Esophagus muscularis mucosa (tissue), 4 donors: ENCODE data around the gene PAFAH2. TPM values are rescaled to one million over a fixed set of nuclear protein-coding genes. Genes with fewer than 3 reads are reported as not detected.

Experiments used
- DNase-seq: peaks from one replicate; pipeline ENCODE4 v3.0.0-alpha.2; 2017; ENCODE audit errors: extremely low spot score
- H3K27ac ChIP-seq, 4 donors: fragments of 200-600 bp; sonication (generic); replicated peaks in 1 of 4; 1 replicate in 3 of 4; 2 replicates in 1 of 4; pipeline ENCODE4 v1.5.1; 2016 to 2019; ENCODE audit warnings: mild to moderate bottlenecking in 1 of 4
- H3K27me3 ChIP-seq, 4 donors: fragments of 200-600 bp; sonication (generic); one replicate each; pipeline versions ENCODE4 v1.5.1 to v1.6.0; 2016 to 2019
- H3K36me3 ChIP-seq, 4 donors: fragments of 200-600 bp; sonication (generic); one replicate each; pipeline ENCODE4 v1.5.1; 2016 to 2019
- H3K4me1 ChIP-seq, 4 donors: fragments of 200-600 bp; sonication (generic); one replicate each; pipeline ENCODE4 v1.5.1; 2016 to 2019
- H3K4me3 ChIP-seq, 4 donors: fragments of 200-600 bp; sonication (generic); 1 replicate in 2 of 4; 2 replicates in 2 of 4; pipeline ENCODE4 v1.5.1; 2016 to 2019; ENCODE audit warnings: mild to moderate bottlenecking in 4 of 4, moderate library complexity in 1 of 4
- H3K9me3 ChIP-seq, 4 donors: fragments of 200-600 bp; sonication (generic); 1 replicate in 3 of 4; 2 replicates in 1 of 4; pipeline ENCODE4 v1.5.1; 2016 to 2019
- CTCF ChIP-seq, 3 experiments: fragments of 200-600 bp in 2 of 3; fragments of 450-650 bp in 1 of 3; sonication (generic) in 2 of 3; IDR thresholded peaks; one replicate each; pipeline ENCODE4 v1.5.1; 2017 to 2019; ENCODE audit warnings: antibody characterized with exemption in 3 of 3, mild to moderate bottlenecking in 2 of 3, moderate library complexity in 1 of 3
- EP300 ChIP-seq: sonication (generic); formaldehyde crosslinking; IDR thresholded peaks from one replicate; pipeline ENCODE4 v1.6.1; 2017; ENCODE audit warnings: antibody characterized with exemption
- POLR2A ChIP-seq: fragments of 450-650 bp; IDR thresholded peaks from one replicate; pipeline ENCODE4 v1.6.1; 2017; ENCODE audit warnings: antibody characterized with exemption, moderate library complexity, mild to moderate bottlenecking, low read depth
- POLR2AphosphoS5 ChIP-seq, 2 donors: sonication (generic); formaldehyde crosslinking; IDR thresholded peaks; one replicate each; pipeline ENCODE4 v1.6.1; 2017; ENCODE audit warnings: antibody characterized with exemption in 2 of 2
- WGBS: methylation state at CpG from one replicate; pipeline ENCODE4 v1.1.5; 2018; 5-methylcytosine and 5-hydroxymethylcytosine counted together
- intact Hi-C: fragments of 100-400 bp; cut with DNase I; formaldehyde crosslinking; loops from one replicate; pipeline ENCODE4 v1.15.1; 2023
- total RNA-seq, 4 donors: library from RNA; depleted of rRNA; stranded (reverse); fragments of >200 nt; gene quantifications; one replicate each; pipeline versions ENCODE4 v1.1.0 to v1.2.1, GENCODE V29; 2016

The PAFAH2 gene
- total RNA-seq, 4 donors from 2014 or later: 6.1 to 10.0 (median 9.2) TPM

- Histone ChIP-seq H3K4me3 (no peak overlapping the region), H3K9me3 (no peaks in the 10 kb centered on the region), H3K27me3 (no peaks in the 10 kb centered on the region), H3K36me3 (peaks cover 0 to 32% (median 15%) of the 10 kb centered on the region in 4 donors), H3K4me1 (peaks cover 7 to 21% (median 13%) of the 10 kb centered on the region in 4 donors), H3K27ac (no peak overlapping the region)
- intact Hi-C loops: no loop called here
- no peak for DNase-seq
- TF ChIP-seq POLR2AphosphoS5 (IDR thresholded peaks at IDR 0.05) (no peak), POLR2A (no peak), CTCF (IDR thresholded peaks at IDR 0.05) (no peak), EP300 (no peak)
- WGBS: 85% methylated on average over 5 of the region's 5 CpGs
Measured at GRCh38 chr1:25991937-25992688, 5.8 kb downstream of the PAFAH2 start.

GRCh38 chr1:25990702-25991395 is 7.0 kb downstream of the PAFAH2 start:
- no peak overlapping the region for H3K27ac ChIP-seq
- peaks cover under 1 to 43% (median 23%) of the 10 kb centered on the region in 4 donors for H3K36me3 ChIP-seq
- intact Hi-C loops: no loop called here
- no peaks in the 10 kb centered on the region for H3K27me3 ChIP-seq
- H3K4me1 ChIP-seq: peaks cover 0 to 12% (median 3%) of the 10 kb centered on the region in 4 donors
- WGBS: 81% methylated on average over 15 of the region's 15 CpGs
- TF ChIP-seq CTCF (IDR thresholded peaks at IDR 0.05): no peak
- TF ChIP-seq EP300: no peak
- TF ChIP-seq POLR2A: no peak
- no peak for TF ChIP-seq POLR2AphosphoS5 (IDR thresholded peaks at IDR 0.05)
- no peaks in the 10 kb centered on the region for H3K9me3 ChIP-seq
- H3K4me3 ChIP-seq: no peak overlapping the region
- no peak for DNase-seq

- intact Hi-C loops: no loop called here
- DNase-seq: no peak
- H3K9me3 ChIP-seq: no peaks in the 10 kb centered on the region
- H3K4me1 ChIP-seq: peaks cover 0 to 12% (median 3%) of the 10 kb centered on the region in 4 donors
- 81% methylated on average over 6 of the region's 6 CpGs for WGBS
- TF ChIP-seq CTCF (IDR thresholded peaks at IDR 0.05): no peak
- TF ChIP-seq POLR2AphosphoS5 (IDR thresholded peaks at IDR 0.05): no peak
- TF ChIP-seq EP300: no peak
- no peak for TF ChIP-seq POLR2A
- no peak overlapping the region for H3K27ac ChIP-seq
- H3K27me3 ChIP-seq: no peaks in the 10 kb centered on the region
- no peak overlapping the region for H3K4me3 ChIP-seq
- H3K36me3 ChIP-seq: peaks cover 3 to 49% (median 29%) of the 10 kb centered on the region in 4 donors
Measured at GRCh38 chr1:25990251-25990650, 7.6 kb downstream of the PAFAH2 start.

GRCh38 chr1:25989440-25990234 is 8.2 kb downstream of the PAFAH2 start:
- no peak for DNase-seq
- H3K36me3 ChIP-seq: peaks cover 3 to 56% (median 31%) of the 10 kb centered on the region in 4 donors
- 85% methylated on average over 8 of the region's 11 CpGs for WGBS
- no peaks in the 10 kb centered on the region for H3K9me3 ChIP-seq
- TF ChIP-seq POLR2A (no peak), POLR2AphosphoS5 (IDR thresholded peaks at IDR 0.05) (no peak), EP300 (no peak), CTCF (IDR thresholded peaks at IDR 0.05) (no peak)
- peaks cover 0 to 12% (median 3%) of the 10 kb centered on the region in 4 donors for H3K4me1 ChIP-seq
- H3K4me3 ChIP-seq: no peak overlapping the region
- intact Hi-C loops: no loop called here
- no peaks in the 10 kb centered on the region for H3K27me3 ChIP-seq
- H3K27ac ChIP-seq: no peak overlapping the region
